Measurements from ENCODE around the gene PPP1R36.

GRCh38 chr14:64584190-64584589, 34.4 kb downstream of the PPP1R36 start:
- TF ChIP-seq CTCF (conservative IDR thresholded peaks at IDR 0.05; ENCODE audit: low read depth, low read length) (no peak), EZH2 (IDR thresholded peaks at IDR 0.05; ENCODE audit: borderline replicate concordance, low read depth, low read length, poor library complexity, severe bottlenecking) (no peak)

Data from A673 (cell line).